Psoas muscle (tissue), 8 donors: Measurements from ENCODE around the gene CERS6. TPM values are rescaled to one million over a fixed set of nuclear protein-coding genes. Genes with fewer than 3 reads are reported as not detected.

ENCODE experiments used
- ATAC-seq, 4 donors: fragments of 200-7000 bp; cut with Tn5 transposase; one replicate each; pipeline ENCODE4 v1.9.1; 2020; ENCODE audit warnings: moderate library complexity in 3 of 4, mild to moderate bottlenecking in 2 of 4
- DNase-seq, 2 donors: peaks; one replicate each; pipeline ENCODE4 v3.0.0-alpha.2; 2020
- H3K27ac ChIP-seq: fragments of 200-600 bp; one replicate; pipeline ENCODE4 v1.8.0; 2022
- H3K27me3 ChIP-seq, 3 donors: fragments of 200-600 bp in 1 of 3; one replicate each; pipeline versions ENCODE4 v1.6.1 to v1.8.0; 2013 to 2022; ENCODE audit warnings: low read length in 2 of 3, mild to moderate bottlenecking in 2 of 3, moderate library complexity in 1 of 3; ENCODE audit not compliant: insufficient read depth in 3 of 3
- H3K36me3 ChIP-seq, 2 donors: fragments of 200-600 bp in 1 of 2; one replicate each; pipeline versions ENCODE4 v1.6.1 to v1.8.0; 2013 to 2022; ENCODE audit warnings: low read depth in 1 of 2, mild to moderate bottlenecking in 1 of 2, moderate library complexity in 1 of 2; ENCODE audit not compliant: insufficient read depth in 1 of 2
- H3K4me1 ChIP-seq: fragments of 200-600 bp; one replicate; pipeline ENCODE4 v1.8.0; 2022
- H3K4me3 ChIP-seq: fragments of 200-600 bp; one replicate; pipeline ENCODE4 v1.8.0; 2022; ENCODE audit warnings: mild to moderate bottlenecking
- H3K9me3 ChIP-seq: fragments of 200-600 bp; one replicate; pipeline ENCODE4 v1.8.0; 2022
- CTCF ChIP-seq: fragments of 200-600 bp; IDR thresholded peaks from one replicate; pipeline ENCODE4 v1.8.0; 2022; ENCODE audit warnings: antibody characterized with exemption
- WGBS, 3 donors: extraction: QIAGEN DNeasy Blood & Tissue Kit; methylation state at CpG; one replicate each; pipeline versions ENCODE4 v1.1.6 to v1.1.7; 2013; 5-methylcytosine and 5-hydroxymethylcytosine counted together
- intact Hi-C, 2 donors: fragments of 100-400 bp; cut with DNase I; formaldehyde crosslinking; loops; one replicate each; pipeline versions ENCODE4 v1.11.0 to v1.14.2; 2022
- polyA plus RNA-seq, 3 donors: library from polyadenylated mRNA; stranded (reverse); fragments of 200-250 nt; gene quantifications; one replicate each; pipeline ENCODE4 v1.2.3, GENCODE V29; 2013
- total RNA-seq, 4 donors: library from RNA; stranded (reverse); fragmentation: NEBNext Ultra II Directional in 2 of 4; extraction: Animal tissue kit (Norgen Biotek cat#: 25700) in 2 of 4; gene quantifications; one replicate each; pipeline versions ENCODE4 v1.2.1 to v1.2.4, GENCODE V29; 2021 to 2023
- donor health status: healthy with polysubstance abuse.
- donor health status: DM: no; HTN: no; CAD: no; lungs with moderate emphysema.
- donor health status: Bipolar disorder and iron deficiency.
- donor health status: healthy.
- donor health status: DM: yes; HTN: yes; CAD: no.
- donor health status: DM: no; HTN: no; CAD: no.
- donor health status: DM: no; HTN: no; CAD: no.
- donor health status: DM: yes; HTN: yes; CAD: no.

Gene CERS6
- total and polyA plus RNA-seq, 7 donors: 4.8 to 18.1 (median 11.2) TPM

GRCh38 chr2:168526641-168527040 is 70.6 kb downstream of the CERS6 start:
- no peak for TF ChIP-seq CTCF
- no peaks in the 10 kb centered on the region for H3K27me3 ChIP-seq
- intact Hi-C loops: loop anchor here in 1 of 2 donors (5.0 kb wide), 1 partner anchor 34 kb away; no protein-coding TSS in a partner anchor
- H3K36me3 ChIP-seq: no peaks in the 10 kb centered on the region
- peak overlapping the region; percentile 9 for H3K4me3 ChIP-seq
- ATAC-seq (peak; percentile 75 to 95 (median 90)), DNase-seq (no peak)
- H3K9me3 ChIP-seq: no peaks in the 10 kb centered on the region
- 16 to 29% (median 27%) methylated on average over 3 of the region's 3 CpGs for WGBS, 3 donors
- H3K4me1 ChIP-seq: peaks cover 70% of the 10 kb centered on the region
- H3K27ac ChIP-seq: peak overlapping the region; percentile 75

- TF ChIP-seq CTCF: no peak
- no peaks in the 10 kb centered on the region for H3K36me3 ChIP-seq
- ATAC-seq: no peak
- DNase-seq: no peak
- no peak overlapping the region for H3K4me3 ChIP-seq
- H3K27me3 ChIP-seq: no peaks in the 10 kb centered on the region
- H3K9me3 ChIP-seq: no peaks in the 10 kb centered on the region
- peak overlapping the region; percentile 24 for H3K27ac ChIP-seq
- intact Hi-C loops: loop anchor here in 1 of 2 donors (5.0 kb wide), 1 partner anchor 36 kb away; no protein-coding TSS in a partner anchor
- H3K4me1 ChIP-seq: peaks cover 57% of the 10 kb centered on the region
Observed at GRCh38 chr2:168528016-168528415, 71.9 kb downstream of the CERS6 start.

- Histone ChIP-seq H3K4me3 (no peak overlapping the region), H3K27ac (peak overlapping the region; percentile 24), H3K27me3 (no peaks in the 10 kb centered on the region), H3K36me3 (no peaks in the 10 kb centered on the region), H3K9me3 (no peaks in the 10 kb centered on the region), H3K4me1 (peaks cover 52% of the 10 kb centered on the region)
- no peak for DNase-seq
- no peak for ATAC-seq
- intact Hi-C loops: loop anchor here in 1 of 2 donors (5.0 kb wide), 1 partner anchor 36 kb away; no protein-coding TSS in a partner anchor
- no peak for TF ChIP-seq CTCF
Observed at GRCh38 chr2:168528469-168528868, 72.4 kb downstream of the CERS6 start.

GRCh38 chr2:168529054-168529833 is 73.2 kb downstream of the CERS6 start:
- H3K27ac ChIP-seq: peak overlapping the region; percentile 61
- no peak overlapping the region for H3K4me3 ChIP-seq
- peaks cover 45% of the 10 kb centered on the region for H3K4me1 ChIP-seq
- no peak for ATAC-seq
- no peaks in the 10 kb centered on the region for H3K36me3 ChIP-seq
- H3K27me3 ChIP-seq: no peaks in the 10 kb centered on the region
- intact Hi-C loops: loop anchor here in 1 of 2 donors (5.0 kb wide), 1 partner anchor 37 kb away; no protein-coding TSS in a partner anchor
- no peak for TF ChIP-seq CTCF
- DNase-seq: no peak
- no peaks in the 10 kb centered on the region for H3K9me3 ChIP-seq
- WGBS, 3 donors: 77 to 98% (median 91%) methylated on average over 2 of the region's 2 CpGs
